Measurements from ENCODE around the gene KLHDC1.

KLHDC1 gene

DNA sequence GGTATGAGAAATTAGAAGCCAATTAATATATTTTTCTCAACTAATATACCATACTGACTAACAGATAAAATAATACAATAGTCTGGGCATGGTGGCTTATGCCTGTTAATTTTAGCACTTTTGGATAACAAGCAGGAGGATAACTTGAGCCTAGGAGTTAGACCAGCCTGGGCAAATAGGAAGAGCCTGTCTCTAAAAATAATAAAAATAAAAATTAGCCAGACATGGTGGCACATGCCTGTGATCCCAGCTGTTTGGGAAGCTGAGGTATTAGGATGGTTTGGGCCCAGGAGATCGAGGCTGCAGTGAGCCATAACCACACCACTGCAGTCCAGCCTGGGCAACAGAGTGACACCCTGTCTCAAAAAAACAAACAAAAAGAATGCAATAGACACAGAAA, 99.7 kb downstream of the KLHDC1 start:
- DNase-seq = no peak

DNA sequence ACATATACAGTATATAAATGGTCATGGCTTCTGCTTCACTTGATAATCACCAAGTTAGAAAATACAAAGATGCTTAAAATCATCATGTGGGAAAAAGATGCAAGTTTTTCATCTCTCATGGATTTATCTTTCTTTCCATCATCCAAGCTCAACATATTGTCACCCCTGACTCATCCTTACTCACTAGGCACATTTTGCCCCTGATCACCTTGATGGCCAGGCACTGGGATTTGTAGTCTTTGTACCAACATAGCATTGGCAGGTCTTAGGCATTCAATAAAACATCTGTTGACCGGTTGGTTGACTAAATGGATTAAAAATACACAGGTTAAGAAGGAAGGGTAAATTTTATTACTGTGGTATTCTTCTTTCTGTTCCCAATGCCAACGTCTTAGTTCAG, 103.1 kb downstream of the KLHDC1 start:
- no peak for DNase-seq
